ENCODE results near the gene SOX6.
"Not testable (repeated sequence)": the region's sequence is repeated elsewhere in the genome, so short reads cannot be mapped to it uniquely, and the experiment has no call there.

Gene SOX6

GRCh38 chr11:16087886-16088285 is 268.5 kb downstream of the SOX6 start:
- no peak for DNase-seq

- no peak for DNase-seq
These were observed 270.0 kb downstream of the SOX6 start for GRCh38 chr11:16086229-16086819.

- no peak for DNase-seq
These were observed 274.0 kb downstream of the SOX6 start for GRCh38 chr11:16082095-16083055.

GRCh38 chr11:16081382-16082094 is 274.8 kb downstream of the SOX6 start:
- DNase-seq = no peak

GRCh38 chr11:16080688-16081381 is 275.5 kb downstream of the SOX6 start:
- DNase-seq = no peak

- no peak for DNase-seq
These were observed 277.4 kb downstream of the SOX6 start for GRCh38 chr11:16078936-16079335.

GRCh38 chr11:16070573-16070972 is 285.8 kb downstream of the SOX6 start:
- no peak for DNase-seq

GRCh38 chr11:16067268-16067667 is 289.1 kb downstream of the SOX6 start:
- DNase-seq = not testable (repeated sequence)

- DNase-seq = no peak
These were observed 297.0 kb downstream of the SOX6 start for GRCh38 chr11:16059332-16059731.

GRCh38 chr11:16058671-16059070 is 297.7 kb downstream of the SOX6 start:
- DNase-seq = no peak

- DNase-seq = no peak
These were observed 303.6 kb downstream of the SOX6 start for GRCh38 chr11:16052750-16053149.

- DNase-seq = no peak
These were observed 306.7 kb downstream of the SOX6 start for GRCh38 chr11:16049611-16050010.

- DNase-seq = no peak
These were observed 309.3 kb downstream of the SOX6 start for GRCh38 chr11:16047073-16047472.

- DNase-seq = no peak
These were observed 312.7 kb downstream of the SOX6 start for GRCh38 chr11:16043617-16044016.

- DNase-seq = no peak
These were observed 315.1 kb downstream of the SOX6 start for GRCh38 chr11:16041207-16041606.

GRCh38 chr11:16040151-16040550 is 316.2 kb downstream of the SOX6 start:
- DNase-seq = no peak

GRCh38 chr11:16037179-16037578 is 319.2 kb downstream of the SOX6 start:
- no peak for DNase-seq

- no peak for DNase-seq
These were observed 320.1 kb downstream of the SOX6 start for GRCh38 chr11:16036218-16036617.

GRCh38 chr11:16034074-16034473 is 322.3 kb downstream of the SOX6 start:
- DNase-seq = no peak

GRCh38 chr11:16032974-16033373 is 323.4 kb downstream of the SOX6 start:
- no peak for DNase-seq

GRCh38 chr11:16031210-16031609 is 325.1 kb downstream of the SOX6 start:
- no peak for DNase-seq

GRCh38 chr11:16030664-16031063 is 325.7 kb downstream of the SOX6 start:
- DNase-seq = no peak

- not testable (repeated sequence) for DNase-seq
These were observed 327.2 kb downstream of the SOX6 start for GRCh38 chr11:16029151-16029550.
